ENCODE results near the gene AFAP1L2.
A peak's percentile ranks its signal among the peaks of the same experiment; 100 is the strongest.

The AFAP1L2 gene

GRCh38 chr10:114313139-114313538 is 91.2 kb downstream of the AFAP1L2 start:
- H3K27ac ChIP-seq = no peak overlapping the region
- TF ChIP-seq CTCF (IDR thresholded peaks at IDR 0.05) = no peak

GRCh38 chr10:114311496-114312209 is 92.6 kb downstream of the AFAP1L2 start:
- no peak overlapping the region for H3K27ac ChIP-seq
- no peak overlapping the region for H3K4me3 ChIP-seq
- no peak for TF ChIP-seq CTCF (IDR thresholded peaks at IDR 0.05)
- DNase-seq (ENCODE audit: low spot score) = peak; percentile 41

More at GRCh38 chr10:114313139-114313538, 91.2 kb downstream of the AFAP1L2 start:
- DNase-seq (ENCODE audit: low spot score) = no peak
- H3K4me3 ChIP-seq = no peak overlapping the region

GRCh38 chr10:114311023-114311422 is 93.3 kb downstream of the AFAP1L2 start:
- no peak overlapping the region for H3K27ac ChIP-seq
- no peak for TF ChIP-seq CTCF (IDR thresholded peaks at IDR 0.05)
- DNase-seq (ENCODE audit: low spot score) = peak; percentile 64
- no peak overlapping the region for H3K4me3 ChIP-seq

- DNase-seq (ENCODE audit: low spot score) = peak; percentile 47
- no peak overlapping the region for H3K27ac ChIP-seq
Observed at GRCh38 chr10:114310346-114310745, 94.0 kb downstream of the AFAP1L2 start.

GRCh38 chr10:114309364-114309651 is 95.0 kb downstream of the AFAP1L2 start:
- no peak for DNase-seq (ENCODE audit: low spot score)
- no peak for TF ChIP-seq CTCF (IDR thresholded peaks at IDR 0.05)
- no peak overlapping the region for H3K4me3 ChIP-seq
- H3K27ac ChIP-seq = peak overlapping the region in 1 of 2 donors; percentile 56

More at GRCh38 chr10:114310346-114310745, 94.0 kb downstream of the AFAP1L2 start:
- no peak for TF ChIP-seq CTCF (IDR thresholded peaks at IDR 0.05)
- no peak overlapping the region for H3K4me3 ChIP-seq

GRCh38 chr10:114308531-114309363 is 95.6 kb downstream of the AFAP1L2 start:
- peak; percentile 69 for DNase-seq (ENCODE audit: low spot score)
- Histone ChIP-seq H3K27ac (peak overlapping the region in 1 of 2 donors; percentile 56), H3K4me3 (no peak overlapping the region)
- TF ChIP-seq CTCF (IDR thresholded peaks at IDR 0.05) = no peak
